ENCODE data around the gene VPS51. TPM values are rescaled to one million over a fixed set of nuclear protein-coding genes. Genes with fewer than 3 reads are reported as not detected.
A peak's percentile ranks its signal among the peaks of the same experiment; 100 is the strongest.

VPS51 gene
- total and polyA plus RNA-seq, 10 of the 15 experiments (the other 5 are each of a cell fraction or from before 2014, with no cell fraction given), result 1.5 to 279 (median 53.2) TPM

- RAD21 ChIA-PET (ENCODE audit: unreplicated experiment), result no interaction called here
- no peaks in the 10 kb centered on the region for H3K79me2 ChIP-seq (ENCODE audit: control insufficient read depth, insufficient read depth, low read length)
- H2AFZ ChIP-seq (ENCODE audit: control insufficient read depth, low read depth, low read length), result peak overlapping the region; percentile 67
- peak overlapping the region; percentile 91 for H3K4me2 ChIP-seq (ENCODE audit: control insufficient read depth, insufficient read depth)
- DNase-seq (ENCODE audit: low read depth, low spot score) (peak; percentile 61), ATAC-seq (peak; percentile 99), FAIRE-seq (peak; percentile 89)
- intact Hi-C loops (cut with micrococcal nuclease; ENCODE audit: unreplicated experiment), result no loop called here
- CTCF ChIA-PET, result no interaction called here
- WGBS (ENCODE audit: insufficient coverage, insufficient replicate concordance, low lambda C conversion rate, missing lambda C conversion rate), result 2% methylated on average over 5 of the region's 5 CpGs
- in situ Hi-C loops (cut with MboI), result no loop called here
- peak overlapping the region; percentile 17; the same call in 1 of the 2 replicates for H3K27ac ChIP-seq (ENCODE audit: control insufficient read depth, insufficient read depth)
- no peaks in the 10 kb centered on the region for H4K20me1 ChIP-seq (ENCODE audit: control insufficient read depth, insufficient read depth)
- BruUV-seq (replicated peaks), result no TSS peak
- H3K9ac ChIP-seq (ENCODE audit: control insufficient read depth, insufficient read depth, low read length), result no peak overlapping the region
- no peak overlapping the region for H3K4me3 ChIP-seq
- SMC1A ChIA-PET (ENCODE audit: uncharacterized antibody, unreplicated experiment), result no interaction called here
- H3K9me3 ChIP-seq (replicated peaks; ENCODE audit: control insufficient read depth, insufficient read depth, low read length), result no peaks in the 10 kb centered on the region
- no peaks in the 10 kb centered on the region for H3K36me3 ChIP-seq (ENCODE audit: control insufficient read depth in 2 of 2, insufficient read depth in 2 of 2, low read length in 1 of 2)
- POLR2A ChIA-PET, result no interaction called here
- no peaks in the 10 kb centered on the region for H3K27me3 ChIP-seq (replicated peaks in 1 of 2; ENCODE audit: control insufficient read depth in 2 of 2, insufficient read depth in 2 of 2, low read length in 1 of 2)
- peaks cover 13% of the 10 kb centered on the region for H3K4me1 ChIP-seq (ENCODE audit: control insufficient read depth, insufficient read depth, low read length)
- TF ChIP-seq RELA (IDR thresholded peaks at IDR 0.05; ENCODE audit: borderline replicate concordance, partially characterized antibody) (no peak), ATF2 (IDR thresholded peaks at IDR 0.05; ENCODE audit: low read length) (0 out of 2 replicates have a peak, but pooled peaks have one; percentile 26), JUNB (IDR thresholded peaks at IDR 0.05) (peak; percentile 43; the same call in 1 of the 2 replicates), IRF4 (IDR thresholded peaks at IDR 0.05; ENCODE audit: low read depth, low read length) (peak; percentile 44; the same call in 1 of the 2 replicates), MTA2 (IDR thresholded peaks at IDR 0.05; ENCODE audit: low read depth) (peak; percentile 49; the same call in 1 of the 2 replicates), MEF2A (IDR thresholded peaks at IDR 0.05; ENCODE audit: insufficient read depth, low read depth, low read length) (peak; percentile 56; the same call in 1 of the 2 replicates), CHD2 (IDR thresholded peaks at IDR 0.05; ENCODE audit: borderline replicate concordance, low read depth, low read length) (no peak), RUNX3 (IDR thresholded peaks at IDR 0.05; ENCODE audit: low read length) (peak; percentile 54; the same call in 1 of the 2 replicates), EP300 (IDR thresholded peaks at IDR 0.05; ENCODE audit: borderline replicate concordance in 1 of 2, control insufficient read depth in 1 of 2, low read depth in 2 of 2, low read length in 2 of 2) (peak; percentile 38 to 71; a peak in 2 of 4 replicates), TAF1 (IDR thresholded peaks at IDR 0.05; ENCODE audit: borderline replicate concordance, low read depth, low read length) (no peak), ZBTB4 (CRISPR knock-in tag; IDR thresholded peaks at IDR 0.05) (no peak), E2F8 (IDR thresholded peaks at IDR 0.05; ENCODE audit: low read depth, partially characterized antibody) (no peak), PKNOX1 (IDR thresholded peaks at IDR 0.05) (peak; percentile 32; the same call in 1 of the 2 replicates), POU2F2 (IDR thresholded peaks at IDR 0.05; ENCODE audit: borderline replicate concordance, low read depth, low read length) (peak; percentile 91; the same call in 2 of the 3 replicates), RFX5 (IDR thresholded peaks at IDR 0.05; ENCODE audit: low read depth, low read length) (0 out of 2 replicates have a peak, but pooled peaks have one; percentile 18), TBL1XR1 (IDR thresholded peaks at IDR 0.05; ENCODE audit: low read depth, low read length) (0 out of 2 replicates have a peak, but pooled peaks have one; percentile 60)
Observed at GRCh38 chr11:65159012-65159411, 63.0 kb downstream of the VPS51 start.

Data from GM12878 (cell line).